ENCODE data around the gene UXS1. TPM values are rescaled to one million over a fixed set of nuclear protein-coding genes. Genes with fewer than 3 reads are reported as not detected.

Gene UXS1
- total RNA-seq, 2 experiments from 2014 or later: 36.2 to 41.9 TPM

DNA sequence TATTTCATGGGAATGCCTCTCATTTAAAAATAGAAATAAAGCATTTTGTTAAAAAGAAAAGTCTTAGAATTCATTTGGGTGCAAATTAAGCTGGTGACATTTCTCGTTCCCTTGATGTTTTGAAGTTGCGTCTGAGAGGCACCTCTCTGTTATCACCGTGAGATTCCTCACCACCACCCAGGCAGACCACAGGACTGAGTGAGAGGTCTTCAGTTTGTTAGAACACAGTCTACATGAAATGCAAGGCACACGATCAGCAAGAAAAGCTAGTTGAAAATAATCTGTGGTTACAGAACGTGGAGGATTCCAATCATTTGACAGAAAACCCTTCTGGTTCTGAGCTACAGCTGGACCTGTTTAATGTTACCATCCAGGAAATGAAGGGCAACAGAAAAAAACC lies 116.0 kb downstream of the UXS1 start:
- CTCF ChIA-PET: interaction anchor here (0.9 to 1.2 kb wide), 2 partner anchors 9 to 145 kb away, joined by 3 read pairs; no protein-coding TSS in a partner anchor
- peak overlapping the region; percentile 57 for H3K4me3 Mint-ChIP-seq
- intact Hi-C loops (cut with micrococcal nuclease): no loop called here
- H3K36me3 Mint-ChIP-seq (ENCODE audit: low read depth): no peaks in the 10 kb centered on the region
- no peak for DNase-seq
- peaks cover 41% of the 10 kb centered on the region for H3K4me1 Mint-ChIP-seq (ENCODE audit: low read depth)
- H3K27ac Mint-ChIP-seq: peak overlapping the region; percentile 40
- H3K27me3 Mint-ChIP-seq (ENCODE audit: low read depth): no peaks in the 10 kb centered on the region
- no peaks in the 10 kb centered on the region for H3K9me3 Mint-ChIP-seq

DNA sequence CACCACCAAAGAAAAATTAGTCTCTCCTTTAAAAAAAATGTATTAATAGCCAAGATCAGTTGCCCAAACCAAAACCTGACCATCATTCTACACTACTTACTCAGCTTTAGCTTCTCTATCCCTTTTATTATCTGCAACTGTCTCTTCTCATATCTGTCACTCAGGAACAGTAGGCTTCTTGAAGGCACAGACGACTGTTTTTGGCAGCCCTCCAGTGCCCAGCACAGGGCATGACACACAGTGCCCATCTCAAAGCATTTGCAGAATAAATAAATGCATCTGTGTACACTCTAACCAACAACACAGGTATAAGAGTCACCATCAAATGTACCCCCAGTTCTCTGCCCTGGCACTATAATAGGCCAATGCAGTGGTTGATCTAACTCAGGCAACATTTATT lies 117.2 kb downstream of the UXS1 start:
- Mint-ChIP-seq H3K4me1 (ENCODE audit: low read depth) (peaks cover 42% of the 10 kb centered on the region), H3K9me3 (no peaks in the 10 kb centered on the region), H3K27me3 (ENCODE audit: low read depth) (no peaks in the 10 kb centered on the region), H3K36me3 (ENCODE audit: low read depth) (no peaks in the 10 kb centered on the region), H3K4me3 (no peak overlapping the region), H3K27ac (no peak overlapping the region)
- CTCF ChIA-PET: no interaction called here
- intact Hi-C loops (cut with micrococcal nuclease): no loop called here
- peak; percentile 46 for DNase-seq

DNA sequence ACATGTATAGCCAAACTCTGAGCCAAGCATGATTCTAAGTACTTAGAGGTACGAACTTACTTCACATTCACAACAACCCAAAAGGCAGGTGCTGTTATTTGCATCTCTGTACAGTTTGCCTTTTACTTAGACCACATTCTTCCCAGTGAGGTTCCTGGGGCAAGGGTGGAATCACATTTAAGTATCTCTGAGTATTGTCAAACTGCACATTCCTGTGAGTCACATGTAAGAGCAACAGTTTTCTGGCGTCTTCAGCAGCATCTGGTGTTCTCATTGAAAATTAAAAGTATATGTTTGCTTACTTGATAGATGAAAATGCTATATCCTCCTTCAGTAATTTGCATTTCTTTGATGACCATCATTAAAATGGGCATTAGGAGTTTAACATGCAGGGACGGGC lies 119.1 kb downstream of the UXS1 start:
- intact Hi-C loops (cut with micrococcal nuclease): no loop called here
- no peaks in the 10 kb centered on the region for H3K27me3 Mint-ChIP-seq (ENCODE audit: low read depth)
- no peak for DNase-seq
- no peaks in the 10 kb centered on the region for H3K36me3 Mint-ChIP-seq (ENCODE audit: low read depth)
- peaks cover 34% of the 10 kb centered on the region for H3K4me1 Mint-ChIP-seq (ENCODE audit: low read depth)
- no peak overlapping the region for H3K4me3 Mint-ChIP-seq
- CTCF ChIA-PET: no interaction called here
- H3K9me3 Mint-ChIP-seq: no peaks in the 10 kb centered on the region
- no peak overlapping the region for H3K27ac Mint-ChIP-seq

DNA sequence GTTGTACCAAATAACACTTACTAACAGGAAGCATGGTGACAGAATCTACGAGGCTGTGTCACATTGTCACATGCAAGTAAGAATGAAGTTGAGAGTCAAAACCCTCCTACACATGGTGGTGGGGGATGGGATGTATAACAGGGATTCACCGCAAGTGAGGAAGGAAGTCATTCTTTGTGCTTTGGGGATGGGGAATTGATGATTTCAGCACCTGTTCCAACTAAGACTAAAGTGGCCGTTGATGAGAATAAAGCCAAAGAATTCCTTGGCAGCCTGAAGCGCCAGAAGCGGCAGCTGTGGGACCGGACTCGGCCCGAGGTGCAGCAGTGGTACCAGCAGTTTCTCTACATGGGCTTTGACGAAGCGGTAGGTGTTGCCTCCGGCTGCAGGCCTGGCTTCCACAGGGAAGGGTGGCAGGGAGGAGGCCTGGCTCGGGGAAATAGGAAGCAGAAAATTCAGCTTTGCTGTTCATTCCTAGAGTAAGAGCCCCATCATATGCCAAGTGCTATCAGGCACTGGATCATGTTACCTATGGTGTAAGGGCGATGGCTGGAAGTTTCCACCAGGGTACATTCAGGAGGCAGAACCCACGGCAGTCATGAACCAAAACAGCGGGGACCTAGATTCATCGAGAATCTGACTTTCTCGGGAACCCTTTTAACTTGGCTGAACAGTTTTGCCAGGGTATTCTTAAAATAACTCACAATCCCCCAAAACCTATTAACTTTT lies 120.3 kb downstream of the UXS1 start:
- Mint-ChIP-seq H3K4me1 (ENCODE audit: low read depth) (peaks cover 30% of the 10 kb centered on the region), H3K9me3 (no peaks in the 10 kb centered on the region), H3K36me3 (ENCODE audit: low read depth) (no peaks in the 10 kb centered on the region), H3K27ac (peak overlapping the region; percentile 4), H3K27me3 (ENCODE audit: low read depth) (no peaks in the 10 kb centered on the region), H3K4me3 (no peak overlapping the region)
- intact Hi-C loops (cut with micrococcal nuclease): no loop called here
- CTCF ChIA-PET: interaction anchor here (0.7 kb wide), 1 partner anchor 22 kb away, joined by 3 read pairs; no protein-coding TSS in a partner anchor
- peak; percentile 61 for DNase-seq

DNA sequence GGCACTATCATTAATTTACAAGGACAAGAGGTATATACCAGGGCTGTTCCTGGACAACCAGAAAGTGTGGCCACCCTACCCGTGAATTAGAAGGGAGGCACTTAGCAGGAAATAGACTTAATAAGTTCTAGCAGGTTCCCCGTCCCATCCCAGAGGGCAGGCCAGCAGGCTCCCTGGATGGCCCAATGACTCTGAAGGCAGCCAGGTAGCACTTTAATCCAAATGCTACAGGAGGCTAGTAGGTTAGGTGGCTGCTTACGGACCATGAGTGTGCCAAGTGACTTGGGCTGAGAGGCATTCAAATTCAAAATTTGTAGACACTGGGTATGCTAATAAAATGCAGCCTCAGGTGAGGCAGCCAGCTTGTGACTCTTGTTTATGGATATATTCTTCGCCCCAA lies 123.9 kb downstream of the UXS1 start:
- H3K27me3 Mint-ChIP-seq (ENCODE audit: low read depth): peaks cover 2% of the 10 kb centered on the region
- no peaks in the 10 kb centered on the region for H3K9me3 Mint-ChIP-seq
- H3K4me3 Mint-ChIP-seq: no peak overlapping the region
- peaks cover 20% of the 10 kb centered on the region for H3K4me1 Mint-ChIP-seq (ENCODE audit: low read depth)
- CTCF ChIA-PET: interaction anchor here (1.3 kb wide), 1 partner anchor 15 kb away, joined by 4 read pairs; no protein-coding TSS in a partner anchor
- DNase-seq: no peak
- intact Hi-C loops (cut with micrococcal nuclease): no loop called here
- H3K27ac Mint-ChIP-seq: no peak overlapping the region
- no peaks in the 10 kb centered on the region for H3K36me3 Mint-ChIP-seq (ENCODE audit: low read depth)

DNA sequence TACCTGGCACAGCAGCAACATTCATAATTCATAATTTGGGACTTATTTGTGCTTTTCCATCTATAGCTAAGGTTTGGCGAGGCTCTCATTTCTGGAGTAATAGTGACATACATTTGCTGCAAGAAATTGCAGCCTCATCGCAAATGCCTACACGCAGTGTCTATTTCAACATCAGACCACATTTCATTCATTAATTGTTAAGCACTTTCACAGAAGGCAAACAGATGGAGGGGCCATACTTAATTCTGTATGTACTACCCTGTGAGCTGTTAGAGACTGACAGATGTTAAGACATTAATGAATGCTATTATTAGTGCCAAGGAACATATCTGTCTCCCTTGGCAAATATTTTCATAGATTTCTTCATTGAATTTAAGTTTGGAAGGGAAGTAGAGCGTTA lies 125.7 kb downstream of the UXS1 start:
- H3K4me3 Mint-ChIP-seq: no peak overlapping the region
- H3K36me3 Mint-ChIP-seq (ENCODE audit: low read depth): no peaks in the 10 kb centered on the region
- no peak for DNase-seq
- peaks cover 17% of the 10 kb centered on the region for H3K4me1 Mint-ChIP-seq (ENCODE audit: low read depth)
- CTCF ChIA-PET: interaction anchor here (1.0 to 1.6 kb wide), 3 partner anchors 10 to 78 kb away, joined by 3 read pairs; no protein-coding TSS in a partner anchor
- peaks cover 2% of the 10 kb centered on the region for H3K27me3 Mint-ChIP-seq (ENCODE audit: low read depth)
- intact Hi-C loops (cut with micrococcal nuclease): no loop called here
- H3K27ac Mint-ChIP-seq: no peak overlapping the region
- H3K9me3 Mint-ChIP-seq: no peaks in the 10 kb centered on the region

DNA sequence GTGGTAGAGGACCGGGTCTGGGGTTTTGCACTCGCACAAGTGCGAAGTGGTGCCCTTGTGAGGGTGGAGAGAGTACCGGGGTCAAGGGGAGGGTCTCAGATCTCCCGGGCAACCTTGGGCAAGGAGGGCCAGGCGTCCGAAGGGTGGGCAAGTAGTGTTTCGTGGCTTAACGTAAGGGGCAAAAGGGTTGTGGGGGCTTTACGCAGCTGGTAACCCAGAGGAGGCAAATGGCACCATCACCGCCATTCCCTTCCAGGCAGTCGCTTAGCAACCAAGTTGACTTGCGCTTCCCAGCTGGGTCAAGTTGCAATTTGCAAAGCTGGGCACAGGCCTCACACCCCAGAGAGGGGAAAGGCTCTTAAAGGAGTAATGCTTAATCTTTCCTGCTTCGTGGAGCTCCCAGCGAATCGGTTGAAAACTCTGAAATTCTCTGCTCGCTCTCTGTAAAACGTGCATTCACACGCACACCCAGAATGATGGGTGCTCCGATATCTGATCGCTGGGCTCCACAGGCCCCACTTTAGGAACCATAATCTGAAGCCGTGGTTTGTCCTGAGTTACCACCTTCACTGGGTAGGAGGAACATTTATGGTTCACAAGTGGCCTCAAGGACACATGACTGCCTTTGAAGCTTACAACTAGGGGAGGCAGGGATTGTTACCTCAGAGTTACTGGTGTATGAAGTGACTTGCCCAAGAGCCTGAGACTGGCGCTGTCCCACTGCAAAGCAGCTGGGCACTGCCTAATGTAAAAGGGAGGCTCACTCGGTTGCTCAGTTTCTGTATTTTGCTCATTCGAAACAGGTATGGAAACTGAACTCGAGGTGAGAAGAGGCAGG lies 127.9 kb downstream of the UXS1 start:
- H3K9me3 Mint-ChIP-seq: no peaks in the 10 kb centered on the region
- intact Hi-C loops (cut with micrococcal nuclease): no loop called here
- H3K4me1 Mint-ChIP-seq (ENCODE audit: low read depth): peaks cover 13% of the 10 kb centered on the region
- H3K27ac Mint-ChIP-seq: no peak overlapping the region
- H3K36me3 Mint-ChIP-seq (ENCODE audit: low read depth): no peaks in the 10 kb centered on the region
- no peak for DNase-seq
- peaks cover 2% of the 10 kb centered on the region for H3K27me3 Mint-ChIP-seq (ENCODE audit: low read depth)
- peak overlapping the region; percentile 71 for H3K4me3 Mint-ChIP-seq
- CTCF ChIA-PET: interaction anchor here (1.5 kb wide), 1 partner anchor 21 kb away, joined by 5 read pairs; no protein-coding TSS in a partner anchor

DNA sequence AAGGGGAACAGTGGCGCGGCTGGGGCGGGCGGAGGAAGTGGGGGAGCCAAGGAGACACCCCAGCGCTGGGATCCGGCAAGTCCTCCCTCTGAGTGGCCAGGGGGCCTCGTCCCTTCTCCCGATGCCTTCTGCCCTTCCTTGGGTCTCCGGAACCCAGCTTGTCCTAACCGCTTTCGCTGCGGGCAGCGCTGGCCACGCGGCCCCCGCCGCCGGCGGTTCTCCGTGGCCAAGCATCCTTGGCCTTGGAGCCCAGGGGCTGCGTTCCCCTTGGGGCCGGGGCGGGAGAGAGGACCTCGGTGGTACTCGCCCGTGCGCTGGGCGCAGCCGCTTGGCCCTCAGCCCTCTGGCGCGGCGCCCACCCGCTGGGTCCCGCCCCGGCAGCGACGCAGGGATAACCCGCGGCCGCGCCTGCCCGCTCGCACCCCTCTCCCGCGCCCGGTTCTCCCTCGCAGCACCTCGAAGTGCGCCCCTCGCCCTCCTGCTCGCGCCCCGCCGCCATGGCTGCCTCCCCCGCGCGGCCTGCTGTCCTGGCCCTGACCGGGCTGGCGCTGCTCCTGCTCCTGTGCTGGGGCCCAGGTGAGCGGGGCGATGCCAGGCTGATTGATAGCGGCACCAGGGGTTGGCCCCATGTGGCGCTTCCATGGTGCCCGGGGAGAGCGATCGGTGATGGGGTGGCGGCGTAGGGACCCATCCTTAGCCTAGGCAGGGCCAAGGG lies 128.7 kb downstream of the UXS1 start:
- CTCF ChIA-PET: interaction anchor here (1.5 kb wide), 1 partner anchor 21 kb away, joined by 5 read pairs; no protein-coding TSS in a partner anchor
- no peaks in the 10 kb centered on the region for H3K36me3 Mint-ChIP-seq (ENCODE audit: low read depth)
- H3K27ac Mint-ChIP-seq: no peak overlapping the region
- peaks cover 13% of the 10 kb centered on the region for H3K4me1 Mint-ChIP-seq (ENCODE audit: low read depth)
- intact Hi-C loops (cut with micrococcal nuclease): no loop called here
- no peaks in the 10 kb centered on the region for H3K9me3 Mint-ChIP-seq
- peaks cover 2% of the 10 kb centered on the region for H3K27me3 Mint-ChIP-seq (ENCODE audit: low read depth)
- DNase-seq: peak; percentile 44
- H3K4me3 Mint-ChIP-seq: peak overlapping the region; percentile 71

GRCh38 chr2:106063181-106063580 lies 130.9 kb downstream of the UXS1 start:
- CTCF ChIA-PET: interaction anchor here (0.9 kb wide), 1 partner anchor 487 kb away, joined by 3 read pairs; no protein-coding TSS in a partner anchor
- Mint-ChIP-seq H3K4me3 (no peak overlapping the region), H3K4me1 (ENCODE audit: low read depth) (peaks cover 27% of the 10 kb centered on the region), H3K36me3 (ENCODE audit: low read depth) (no peaks in the 10 kb centered on the region), H3K9me3 (peaks cover 2% of the 10 kb centered on the region), H3K27me3 (ENCODE audit: low read depth) (peaks cover 2% of the 10 kb centered on the region), H3K27ac (no peak overlapping the region)
- no peak for DNase-seq
- intact Hi-C loops (cut with micrococcal nuclease): no loop called here

DNA sequence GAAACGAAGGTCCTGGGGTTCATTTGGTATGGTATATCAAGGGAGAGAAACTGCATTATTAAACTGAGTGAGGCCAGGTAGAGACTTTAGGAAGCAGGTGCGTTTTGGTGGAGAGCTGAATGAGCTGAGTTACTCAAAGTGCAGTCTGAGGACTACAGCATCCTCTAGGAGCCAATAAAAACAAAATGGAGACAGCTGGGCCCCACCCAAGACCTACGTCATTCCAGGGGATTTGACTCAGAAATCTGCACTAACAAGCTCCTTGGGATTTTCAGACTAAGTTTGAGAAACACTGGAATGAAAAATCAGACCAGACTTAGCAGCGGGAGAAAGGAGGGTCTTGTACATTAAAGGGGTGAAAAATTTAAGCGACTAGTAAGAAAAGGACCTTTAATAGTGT lies 131.5 kb downstream of the UXS1 start:
- no peak overlapping the region for H3K27ac Mint-ChIP-seq
- peaks cover 31% of the 10 kb centered on the region for H3K4me1 Mint-ChIP-seq (ENCODE audit: low read depth)
- intact Hi-C loops (cut with micrococcal nuclease): no loop called here
- CTCF ChIA-PET: interaction anchor here (0.9 kb wide), 1 partner anchor 486 kb away, joined by 3 read pairs; no protein-coding TSS in a partner anchor
- H3K36me3 Mint-ChIP-seq (ENCODE audit: low read depth): no peaks in the 10 kb centered on the region
- peaks cover 2% of the 10 kb centered on the region for H3K27me3 Mint-ChIP-seq (ENCODE audit: low read depth)
- H3K9me3 Mint-ChIP-seq: peaks cover 2% of the 10 kb centered on the region
- H3K4me3 Mint-ChIP-seq: no peak overlapping the region
- no peak for DNase-seq

DNA sequence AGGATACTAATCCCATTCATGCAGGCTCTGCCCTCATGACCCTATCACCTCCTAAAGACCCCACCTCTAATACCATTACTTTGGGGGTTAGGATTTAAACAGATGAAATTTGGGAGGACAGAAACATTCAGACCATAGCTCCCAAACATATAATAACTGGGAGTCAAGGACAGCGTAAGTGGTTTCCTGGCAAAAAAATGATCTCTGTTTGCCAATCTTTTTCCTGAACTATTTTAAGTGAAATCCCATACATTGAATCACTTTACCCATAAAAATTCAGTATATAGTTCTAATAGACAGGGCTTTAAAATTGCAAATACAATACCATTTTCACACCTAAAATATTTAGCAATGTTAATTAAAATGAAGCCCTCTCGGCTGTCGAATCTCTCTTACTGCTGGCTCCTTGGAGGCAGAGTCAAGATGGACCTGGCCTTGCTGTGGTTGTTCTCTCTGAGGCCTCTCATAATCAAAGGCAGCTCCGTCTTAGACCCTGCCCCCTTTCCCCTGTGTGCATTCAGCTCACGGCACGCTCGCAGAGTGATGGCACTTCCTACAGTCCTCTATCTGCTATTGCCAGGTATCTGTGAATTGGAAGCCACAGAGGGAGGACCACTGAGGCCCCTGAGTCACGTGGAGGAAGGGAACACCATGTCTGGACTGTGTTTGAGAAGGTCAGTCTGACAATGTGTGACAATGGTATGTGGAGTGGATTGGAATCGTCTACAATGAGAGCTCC lies 132.3 kb downstream of the UXS1 start:
- H3K4me3 Mint-ChIP-seq: no peak overlapping the region
- no peak overlapping the region for H3K27ac Mint-ChIP-seq
- intact Hi-C loops (cut with micrococcal nuclease): no loop called here
- no peaks in the 10 kb centered on the region for H3K36me3 Mint-ChIP-seq (ENCODE audit: low read depth)
- peaks cover 39% of the 10 kb centered on the region for H3K4me1 Mint-ChIP-seq (ENCODE audit: low read depth)
- DNase-seq: no peak
- CTCF ChIA-PET: interaction anchor here (0.8 kb wide), 1 partner anchor 9 kb away, joined by 3 read pairs; no protein-coding TSS in a partner anchor
- H3K27me3 Mint-ChIP-seq (ENCODE audit: low read depth): peaks cover 2% of the 10 kb centered on the region
- H3K9me3 Mint-ChIP-seq: peaks cover 2% of the 10 kb centered on the region
